ENCODE results near the gene SRPRA. TPM values are rescaled to one million over a fixed set of nuclear protein-coding genes. Genes with fewer than 3 reads are reported as not detected.

The SRPRA gene
- total and polyA plus RNA-seq, 2 donors (not counting 1 experiment from before 2014, with no cell fraction given), result 115 to 136 TPM

DNA sequence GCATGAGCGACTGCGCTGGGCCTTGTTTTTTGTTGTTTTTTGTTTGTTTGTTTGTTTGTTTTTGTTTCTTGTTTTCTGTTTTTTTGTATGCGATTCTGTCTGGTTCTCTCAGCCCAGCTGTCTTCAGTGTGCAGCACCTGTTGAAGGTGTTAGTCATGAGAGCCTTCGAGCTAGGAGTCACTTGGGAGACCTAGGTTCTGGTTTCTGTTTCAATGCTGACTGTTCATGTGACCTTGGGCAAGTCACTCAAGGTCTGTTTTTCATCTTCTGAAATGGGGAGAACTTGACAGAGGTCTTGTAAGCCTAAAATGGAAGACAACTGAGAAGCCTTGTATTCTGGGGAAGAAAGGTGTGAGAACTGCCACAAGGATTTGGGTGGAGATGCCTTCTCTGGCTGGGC, 37.0 kb upstream of the SRPRA start:
- H3K36me3 ChIP-seq (replicated peaks in 1 of 2; ENCODE audit: control extremely low read depth in 1 of 2, control insufficient read depth in 1 of 2, extremely low read depth in 1 of 2, insufficient read depth in 2 of 2, low read length in 1 of 2), result peaks cover 2 to 19% of the 10 kb centered on the region in 2 experiments

More for the DNA sequence above, 37.0 kb upstream of the SRPRA start:
- Histone ChIP-seq H3K27ac (ENCODE audit: low read length in 2 of 2) (no peak overlapping the region), H3K27me3 (replicated peaks in 1 of 4; ENCODE audit: control extremely low read depth in 1 of 4, control insufficient read depth in 3 of 4, insufficient read depth in 4 of 4, low read length in 3 of 4) (no peaks in the 10 kb centered on the region), H4K20me1 (ENCODE audit: control insufficient read depth, insufficient read depth, low read length, poor library complexity, severe bottlenecking) (peaks cover 6% of the 10 kb centered on the region), H2AFZ (ENCODE audit: insufficient read depth, low read depth, low read length, poor library complexity, severe bottlenecking) (no peak overlapping the region), H3K79me2 (ENCODE audit: control insufficient read depth, insufficient read depth, low read length) (peaks cover 44% of the 10 kb centered on the region), H3K4me1 (ENCODE audit: control insufficient read depth in 2 of 2, insufficient read depth in 2 of 2, low read length in 2 of 2) (peaks cover 11 to 37% of the 10 kb centered on the region in 2 donors), H3K4me2 (replicated peaks; ENCODE audit: low read depth, low read length, poor library complexity, severe bottlenecking) (peak overlapping the region; percentile 13), H3K9ac (ENCODE audit: low read length) (no peak overlapping the region), H3K4me3 (ENCODE audit: control extremely low read depth in 1 of 5, extremely low read depth in 1 of 5, insufficient read depth in 1 of 5, low read depth in 2 of 5, low read length in 4 of 5) (no peak overlapping the region), H3K9me3 (ENCODE audit: control extremely low read depth in 1 of 3, control insufficient read depth in 2 of 3, insufficient read depth in 1 of 3, low read length in 2 of 3) (no peaks in the 10 kb centered on the region)
- no peaks in the 10 kb centered on the region for H3K9me3 Mint-ChIP-seq (ENCODE audit: insufficient read depth)
- DNase-seq (peak; percentile 49), ATAC-seq (ENCODE audit: low read depth) (no peak)
- peak overlapping the region; percentile 74 for H3K4me3 Mint-ChIP-seq
- TF ChIP-seq, protein P1, sequence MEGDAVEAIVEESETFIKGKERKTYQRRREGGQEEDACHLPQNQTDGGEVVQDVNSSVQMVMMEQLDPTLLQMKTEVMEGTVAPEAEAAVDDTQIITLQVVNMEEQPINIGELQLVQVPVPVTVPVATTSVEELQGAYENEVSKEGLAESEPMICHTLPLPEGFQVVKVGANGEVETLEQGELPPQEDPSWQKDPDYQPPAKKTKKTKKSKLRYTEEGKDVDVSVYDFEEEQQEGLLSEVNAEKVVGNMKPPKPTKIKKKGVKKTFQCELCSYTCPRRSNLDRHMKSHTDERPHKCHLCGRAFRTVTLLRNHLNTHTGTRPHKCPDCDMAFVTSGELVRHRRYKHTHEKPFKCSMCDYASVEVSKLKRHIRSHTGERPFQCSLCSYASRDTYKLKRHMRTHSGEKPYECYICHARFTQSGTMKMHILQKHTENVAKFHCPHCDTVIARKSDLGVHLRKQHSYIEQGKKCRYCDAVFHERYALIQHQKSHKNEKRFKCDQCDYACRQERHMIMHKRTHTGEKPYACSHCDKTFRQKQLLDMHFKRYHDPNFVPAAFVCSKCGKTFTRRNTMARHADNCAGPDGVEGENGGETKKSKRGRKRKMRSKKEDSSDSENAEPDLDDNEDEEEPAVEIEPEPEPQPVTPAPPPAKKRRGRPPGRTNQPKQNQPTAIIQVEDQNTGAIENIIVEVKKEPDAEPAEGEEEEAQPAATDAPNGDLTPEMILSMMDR (IDR thresholded peaks at IDR 0.05), result no peak
- TF ChIP-seq EZH2 (IDR thresholded peaks at IDR 0.05; ENCODE audit: borderline replicate concordance, insufficient read depth, low read depth, low read length, poor library complexity, severe bottlenecking), result no peak
- H3K27ac Mint-ChIP-seq, result peak overlapping the region; percentile 61
- WGBS (ENCODE audit: insufficient coverage), result 67% methylated on average over 4 of the region's 4 CpGs
- H3K4me1 Mint-ChIP-seq, result peaks cover 40% of the 10 kb centered on the region
- CTCF ChIA-PET, result interaction anchor here (0.7 to 2.6 kb wide), 2 partner anchors 175 to 1468 kb away, joined by 4 to 12 read pairs; no protein-coding TSS in a partner anchor
- intact Hi-C loops (cut with micrococcal nuclease), result loop anchor here (10.0 kb wide), 1 partner anchor 49 kb away; the partner anchor contains the start of gene ST3GAL4
- POLR2A ChIA-PET, result no interaction called here
- H3K27me3 Mint-ChIP-seq, result no peaks in the 10 kb centered on the region

Data from B cell (primary cell).